HEK293 (cell line): Measurements from ENCODE around the gene CALCOCO1.

Source experiments
- BCL11A ChIP-seq: fragments of 450-650 bp; formaldehyde crosslinking; IDR thresholded peaks from 2 replicates; pipeline ENCODE4 v1.5.1; 2016; ENCODE audit warnings: low read depth, missing biosample characterization, missing genetic modification characterization
- EGR2 ChIP-seq: fragments of 450-650 bp; formaldehyde crosslinking; IDR thresholded peaks from 2 replicates; pipeline ENCODE4 v1.5.1; 2016; ENCODE audit warnings: low read depth, missing biosample characterization, missing genetic modification characterization
- GLIS1 ChIP-seq: fragments of 450-650 bp; formaldehyde crosslinking; IDR thresholded peaks from 2 replicates; pipeline ENCODE4 v1.5.1; 2016; ENCODE audit warnings: missing biosample characterization, missing genetic modification characterization
- ZBTB21 ChIP-seq: fragments of 450-650 bp; formaldehyde crosslinking; IDR thresholded peaks from 2 replicates; pipeline ENCODE4 v1.5.1; 2017; ENCODE audit warnings: missing biosample characterization, missing genetic modification characterization
- ZBTB48 ChIP-seq: fragments of 450-650 bp; formaldehyde crosslinking; IDR thresholded peaks from 2 replicates; pipeline ENCODE4 v1.5.1; 2016; ENCODE audit warnings: missing biosample characterization, missing genetic modification characterization
- ZFP37 ChIP-seq: fragments of 450-650 bp; formaldehyde crosslinking; IDR thresholded peaks from 2 replicates; pipeline ENCODE4 v1.5.1; 2016; ENCODE audit warnings: missing biosample characterization, missing genetic modification characterization
- ZNF138 ChIP-seq: fragments of 450-650 bp; formaldehyde crosslinking; IDR thresholded peaks from 2 replicates; pipeline ENCODE4 v1.5.1; 2016; ENCODE audit warnings: missing biosample characterization, missing genetic modification characterization, borderline replicate concordance
- ZNF157 ChIP-seq: fragments of 450-650 bp; formaldehyde crosslinking; IDR thresholded peaks from 2 replicates; pipeline ENCODE4 v1.5.1; 2016; ENCODE audit warnings: missing biosample characterization, missing genetic modification characterization
- ZNF184 ChIP-seq: fragments of 450-650 bp; IDR thresholded peaks from 2 replicates; pipeline ENCODE4 v1.5.1; 2018; ENCODE audit warnings: missing biosample characterization, mild to moderate bottlenecking, missing genetic modification characterization
- ZNF354C ChIP-seq: fragments of 450-650 bp; formaldehyde crosslinking; IDR thresholded peaks from 2 replicates; pipeline ENCODE4 v1.5.1; 2016; ENCODE audit warnings: missing biosample characterization, missing genetic modification characterization, low read depth, borderline replicate concordance
- ZNF555 ChIP-seq: fragments of 450-650 bp; formaldehyde crosslinking; conservative IDR thresholded peaks from 2 replicates; pipeline ENCODE4 v1.5.1; 2017; ENCODE audit warnings: missing biosample characterization, mild to moderate bottlenecking, missing genetic modification characterization, inconsistent platforms
- ZNF623 ChIP-seq: fragments of 450-650 bp; formaldehyde crosslinking; IDR thresholded peaks from 2 replicates; pipeline ENCODE4 v1.5.1; 2016; ENCODE audit warnings: missing biosample characterization, missing genetic modification characterization
- ZNF654 ChIP-seq: fragments of 450-650 bp; formaldehyde crosslinking; IDR thresholded peaks from 2 replicates; pipeline ENCODE4 v1.5.1; 2016; ENCODE audit warnings: low read depth, missing biosample characterization, missing genetic modification characterization
- ZNF843 ChIP-seq: fragments of 450-650 bp; formaldehyde crosslinking; IDR thresholded peaks from 2 replicates; pipeline ENCODE4 v1.5.1; 2016; ENCODE audit warnings: missing biosample characterization, missing genetic modification characterization
- TF ChIP-seq, protein P1 (sequence below): fragments of 450-650 bp; formaldehyde crosslinking; IDR thresholded peaks from 2 replicates; pipeline ENCODE4 v1.5.1; 2016; ENCODE audit warnings: missing biosample characterization, missing genetic modification characterization
- TF ChIP-seq, protein P2 (sequence below): fragments of 450-650 bp; formaldehyde crosslinking; IDR thresholded peaks from 2 replicates; pipeline ENCODE4 v1.5.1; 2016; ENCODE audit warnings: missing biosample characterization, missing genetic modification characterization
- TF ChIP-seq, protein P3 (sequence below): fragments of 450-650 bp; formaldehyde crosslinking; IDR thresholded peaks from 2 replicates; pipeline ENCODE4 v1.5.1; 2016; ENCODE audit warnings: missing biosample characterization, missing genetic modification characterization
- TF ChIP-seq, protein P4 (sequence below): fragments of 450-650 bp; formaldehyde crosslinking; IDR thresholded peaks from 2 replicates; pipeline ENCODE4 v1.5.1; 2017; ENCODE audit warnings: missing biosample characterization, missing genetic modification characterization
- TF ChIP-seq, protein P5 (sequence below): fragments of 450-650 bp; formaldehyde crosslinking; conservative IDR thresholded peaks from 2 replicates; pipeline ENCODE4 v1.5.1; 2016; ENCODE audit warnings: low read depth, missing biosample characterization, missing genetic modification characterization

CALCOCO1 gene

DNA sequence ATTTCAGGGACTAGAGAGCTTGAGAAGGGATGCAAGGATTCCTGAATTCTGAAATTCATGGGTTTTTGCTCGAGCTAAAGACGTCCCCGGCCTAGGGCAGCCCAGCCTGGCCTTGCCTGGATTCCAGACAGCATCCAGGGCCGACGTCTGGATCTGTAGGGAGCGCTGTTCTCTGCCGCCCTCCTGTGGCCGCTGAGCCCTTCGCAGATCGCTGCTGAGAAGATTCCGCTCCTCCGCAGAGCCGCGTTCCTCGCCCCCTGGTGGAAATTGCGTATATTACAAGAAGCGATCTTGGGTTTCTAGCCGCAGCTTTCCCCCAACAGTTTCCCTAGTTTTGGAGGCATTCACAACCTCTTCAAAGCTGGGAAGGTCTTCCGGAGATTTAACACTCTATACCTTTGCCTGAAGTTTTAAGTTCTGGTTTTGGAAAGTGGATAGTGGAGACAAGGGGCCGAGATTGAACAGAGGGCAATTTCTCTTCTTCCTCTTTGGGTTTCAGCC lies 19.4 kb upstream of the CALCOCO1 start (continued):
- TF ChIP-seq ZNF354C (tag by site-specific recombination) = no peak
- no peak for TF ChIP-seq BCL11A (tag by site-specific recombination)
- TF ChIP-seq, protein P1, sequence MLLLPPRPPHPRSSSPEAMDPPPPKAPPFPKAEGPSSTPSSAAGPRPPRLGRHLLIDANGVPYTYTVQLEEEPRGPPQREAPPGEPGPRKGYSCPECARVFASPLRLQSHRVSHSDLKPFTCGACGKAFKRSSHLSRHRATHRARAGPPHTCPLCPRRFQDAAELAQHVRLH (tag by site-specific recombination) = no peak
- TF ChIP-seq EGR2 (tag by site-specific recombination) = 0 out of 2 replicates have a peak, but pooled peaks have one; percentile 18
- TF ChIP-seq ZNF184 = no peak
- TF ChIP-seq, protein P2, sequence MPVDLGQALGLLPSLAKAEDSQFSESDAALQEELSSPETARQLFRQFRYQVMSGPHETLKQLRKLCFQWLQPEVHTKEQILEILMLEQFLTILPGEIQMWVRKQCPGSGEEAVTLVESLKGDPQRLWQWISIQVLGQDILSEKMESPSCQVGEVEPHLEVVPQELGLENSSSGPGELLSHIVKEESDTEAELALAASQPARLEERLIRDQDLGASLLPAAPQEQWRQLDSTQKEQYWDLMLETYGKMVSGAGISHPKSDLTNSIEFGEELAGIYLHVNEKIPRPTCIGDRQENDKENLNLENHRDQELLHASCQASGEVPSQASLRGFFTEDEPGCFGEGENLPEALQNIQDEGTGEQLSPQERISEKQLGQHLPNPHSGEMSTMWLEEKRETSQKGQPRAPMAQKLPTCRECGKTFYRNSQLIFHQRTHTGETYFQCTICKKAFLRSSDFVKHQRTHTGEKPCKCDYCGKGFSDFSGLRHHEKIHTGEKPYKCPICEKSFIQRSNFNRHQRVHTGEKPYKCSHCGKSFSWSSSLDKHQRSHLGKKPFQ (tag by site-specific recombination) = no peak
- TF ChIP-seq ZNF157 (tag by site-specific recombination) = no peak
- no peak for TF ChIP-seq ZNF555 (tag by site-specific recombination)
- TF ChIP-seq, protein P3, sequence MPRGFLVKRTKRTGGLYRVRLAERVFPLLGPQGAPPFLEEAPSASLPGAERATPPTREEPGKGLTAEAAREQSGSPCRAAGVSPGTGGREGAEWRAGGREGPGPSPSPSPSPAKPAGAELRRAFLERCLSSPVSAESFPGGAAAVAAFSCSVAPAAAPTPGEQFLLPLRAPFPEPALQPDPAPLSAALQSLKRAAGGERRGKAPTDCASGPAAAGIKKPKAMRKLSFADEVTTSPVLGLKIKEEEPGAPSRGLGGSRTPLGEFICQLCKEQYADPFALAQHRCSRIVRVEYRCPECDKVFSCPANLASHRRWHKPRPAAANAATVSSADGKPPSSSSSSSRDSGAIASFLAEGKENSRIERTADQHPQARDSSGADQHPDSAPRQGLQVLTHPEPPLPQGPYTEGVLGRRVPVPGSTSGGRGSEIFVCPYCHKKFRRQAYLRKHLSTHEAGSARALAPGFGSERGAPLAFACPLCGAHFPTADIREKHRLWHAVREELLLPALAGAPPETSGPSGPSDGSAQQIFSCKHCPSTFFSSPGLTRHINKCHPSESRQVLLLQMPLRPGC (tag by site-specific recombination) = no peak
- TF ChIP-seq ZBTB21 (tag by site-specific recombination) = no peak
- TF ChIP-seq ZFP37 = no peak; the same call in 1 of the 2 replicates
- no peak for TF ChIP-seq ZBTB48 (tag by site-specific recombination)
- no peak for TF ChIP-seq ZNF138 (tag by site-specific recombination)
- 0 out of 2 replicates have a peak, but pooled peaks have one; percentile 30 for TF ChIP-seq ZNF843 (tag by site-specific recombination)
- TF ChIP-seq, protein P4, sequence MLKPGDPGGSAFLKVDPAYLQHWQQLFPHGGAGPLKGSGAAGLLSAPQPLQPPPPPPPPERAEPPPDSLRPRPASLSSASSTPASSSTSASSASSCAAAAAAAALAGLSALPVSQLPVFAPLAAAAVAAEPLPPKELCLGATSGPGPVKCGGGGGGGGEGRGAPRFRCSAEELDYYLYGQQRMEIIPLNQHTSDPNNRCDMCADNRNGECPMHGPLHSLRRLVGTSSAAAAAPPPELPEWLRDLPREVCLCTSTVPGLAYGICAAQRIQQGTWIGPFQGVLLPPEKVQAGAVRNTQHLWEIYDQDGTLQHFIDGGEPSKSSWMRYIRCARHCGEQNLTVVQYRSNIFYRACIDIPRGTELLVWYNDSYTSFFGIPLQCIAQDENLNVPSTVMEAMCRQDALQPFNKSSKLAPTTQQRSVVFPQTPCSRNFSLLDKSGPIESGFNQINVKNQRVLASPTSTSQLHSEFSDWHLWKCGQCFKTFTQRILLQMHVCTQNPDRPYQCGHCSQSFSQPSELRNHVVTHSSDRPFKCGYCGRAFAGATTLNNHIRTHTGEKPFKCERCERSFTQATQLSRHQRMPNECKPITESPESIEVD = no peak
- TF ChIP-seq, protein P5, sequence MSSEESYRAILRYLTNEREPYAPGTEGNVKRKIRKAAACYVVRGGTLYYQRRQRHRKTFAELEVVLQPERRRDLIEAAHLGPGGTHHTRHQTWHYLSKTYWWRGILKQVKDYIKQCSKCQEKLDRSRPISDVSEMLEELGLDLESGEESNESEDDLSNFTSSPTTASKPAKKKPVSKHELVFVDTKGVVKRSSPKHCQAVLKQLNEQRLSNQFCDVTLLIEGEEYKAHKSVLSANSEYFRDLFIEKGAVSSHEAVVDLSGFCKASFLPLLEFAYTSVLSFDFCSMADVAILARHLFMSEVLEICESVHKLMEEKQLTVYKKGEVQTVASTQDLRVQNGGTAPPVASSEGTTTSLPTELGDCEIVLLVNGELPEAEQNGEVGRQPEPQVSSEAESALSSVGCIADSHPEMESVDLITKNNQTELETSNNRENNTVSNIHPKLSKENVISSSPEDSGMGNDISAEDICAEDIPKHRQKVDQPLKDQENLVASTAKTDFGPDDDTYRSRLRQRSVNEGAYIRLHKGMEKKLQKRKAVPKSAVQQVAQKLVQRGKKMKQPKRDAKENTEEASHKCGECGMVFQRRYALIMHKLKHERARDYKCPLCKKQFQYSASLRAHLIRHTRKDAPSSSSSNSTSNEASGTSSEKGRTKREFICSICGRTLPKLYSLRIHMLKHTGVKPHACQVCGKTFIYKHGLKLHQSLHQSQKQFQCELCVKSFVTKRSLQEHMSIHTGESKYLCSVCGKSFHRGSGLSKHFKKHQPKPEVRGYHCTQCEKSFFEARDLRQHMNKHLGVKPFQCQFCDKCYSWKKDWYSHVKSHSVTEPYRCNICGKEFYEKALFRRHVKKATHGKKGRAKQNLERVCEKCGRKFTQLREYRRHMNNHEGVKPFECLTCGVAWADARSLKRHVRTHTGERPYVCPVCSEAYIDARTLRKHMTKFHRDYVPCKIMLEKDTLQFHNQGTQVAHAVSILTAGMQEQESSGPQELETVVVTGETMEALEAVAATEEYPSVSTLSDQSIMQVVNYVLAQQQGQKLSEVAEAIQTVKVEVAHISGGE (tag by site-specific recombination) = no peak
- peak; percentile 98 for TF ChIP-seq ZNF654
- TF ChIP-seq ZNF623 (tag by site-specific recombination) = no peak
- no peak; the same call in 1 of the 2 replicates for TF ChIP-seq GLIS1 (tag by site-specific recombination)
